ENCODE results near the gene DTNB. TPM values are rescaled to one million over a fixed set of nuclear protein-coding genes. Genes with fewer than 3 reads are reported as not detected.

The DTNB gene
- total and polyA plus RNA-seq, 2 of the 4 experiments (the other 2 are of a cell fraction) = 3.8 to 5.3 TPM

- no peak overlapping the region for H3K23ac ChIP-seq (ENCODE audit: low read depth, low read length)
- WGBS, 2 experiments (ENCODE audit: extremely low coverage in 2 of 2, insufficient read length in 1 of 2) = no CpG with 5 or more reads among the region's 1 CpG
- no peak overlapping the region for H3K56ac ChIP-seq (ENCODE audit: extremely low read depth, insufficient read depth, low read length)
- no peak overlapping the region for H3K4me2 ChIP-seq (ENCODE audit: low read depth, low read length)
- H3K9ac ChIP-seq (ENCODE audit: low read depth, low read length) = no peak overlapping the region
- no peaks in the 10 kb centered on the region for H3K4me1 ChIP-seq (ENCODE audit: control insufficient read depth, insufficient read depth, low read length)
- H2BK120ac ChIP-seq (ENCODE audit: low read depth, low read length) = no peak overlapping the region
- ChIA-PET POLR2A (ENCODE audit: unreplicated experiment) (no interaction called here), CTCF (interaction anchor here (0.7 kb wide), 1 partner anchor 944 kb away, joined by 3 read pairs; no protein-coding TSS in a partner anchor)
- no peaks in the 10 kb centered on the region for H3K79me1 ChIP-seq (ENCODE audit: low read depth in 1 of 2, low read length in 2 of 2)
- in situ Hi-C loops (cut with MboI; ENCODE audit: low sequenced_read_pairs) (no loop called here), dilution Hi-C loops (cut with HindIII; ENCODE audit: low sequenced_read_pairs, unreplicated experiment) (no loop called here), intact Hi-C loops (cut with micrococcal nuclease) (loop anchor here (1.0 to 10.0 kb wide), 3 partner anchors 225 to 313 kb away; no protein-coding TSS in a partner anchor)
- BruUV-seq (replicated peaks) = no TSS peak
- H4K8ac ChIP-seq (ENCODE audit: low read depth in 2 of 2, low read length in 2 of 2) = no peak overlapping the region
- H3K4me3 ChIP-seq (ENCODE audit: insufficient read depth, low read depth, low read length) = no peak overlapping the region
- H2AK9ac ChIP-seq (replicated peaks; ENCODE audit: low read depth, low read length, poor library complexity) = no peak overlapping the region
- H2BK15ac ChIP-seq (ENCODE audit: low read depth, low read length) = no peak overlapping the region
- no peak overlapping the region for H2AK5ac ChIP-seq (ENCODE audit: low read depth, low read length)
- H2BK20ac ChIP-seq (ENCODE audit: low read depth, low read length) = no peak overlapping the region
- H3K9me1 ChIP-seq (ENCODE audit: insufficient read depth, low read length) = no peaks in the 10 kb centered on the region
- DNase-seq = peak; percentile 65
- ATAC-seq (ENCODE audit: low read depth) = peak; percentile 81
- H3K27ac ChIP-seq (ENCODE audit: insufficient read depth, low read length) = no peak overlapping the region
- H3K4ac ChIP-seq (ENCODE audit: low read depth, low read length) = no peak overlapping the region
- no peak overlapping the region for H2AFZ ChIP-seq (replicated peaks; ENCODE audit: low read length, poor library complexity)
- no peak overlapping the region for H4K91ac ChIP-seq (ENCODE audit: insufficient read depth, low read depth, low read length)
- H4K20me1 ChIP-seq (ENCODE audit: insufficient read depth, low read length) = no peaks in the 10 kb centered on the region
- H3K9me3 ChIP-seq (ENCODE audit: control insufficient read depth, insufficient read depth, low read length) = no peaks in the 10 kb centered on the region
- H4K5ac ChIP-seq (ENCODE audit: low read depth, low read length) = no peak overlapping the region
- no peaks in the 10 kb centered on the region for H3K36me3 ChIP-seq (ENCODE audit: control insufficient read depth, insufficient read depth, low read length)
- no peak overlapping the region for H3K18ac ChIP-seq (ENCODE audit: low read depth, low read length)
- no peak for TF ChIP-seq FOS (IDR thresholded peaks at IDR 0.05; ENCODE audit: low read depth, low read length)
- peak; percentile 68 for TF ChIP-seq SMC3 (IDR thresholded peaks at IDR 0.05; ENCODE audit: low read depth, low read length)
- TF ChIP-seq, protein P1, sequence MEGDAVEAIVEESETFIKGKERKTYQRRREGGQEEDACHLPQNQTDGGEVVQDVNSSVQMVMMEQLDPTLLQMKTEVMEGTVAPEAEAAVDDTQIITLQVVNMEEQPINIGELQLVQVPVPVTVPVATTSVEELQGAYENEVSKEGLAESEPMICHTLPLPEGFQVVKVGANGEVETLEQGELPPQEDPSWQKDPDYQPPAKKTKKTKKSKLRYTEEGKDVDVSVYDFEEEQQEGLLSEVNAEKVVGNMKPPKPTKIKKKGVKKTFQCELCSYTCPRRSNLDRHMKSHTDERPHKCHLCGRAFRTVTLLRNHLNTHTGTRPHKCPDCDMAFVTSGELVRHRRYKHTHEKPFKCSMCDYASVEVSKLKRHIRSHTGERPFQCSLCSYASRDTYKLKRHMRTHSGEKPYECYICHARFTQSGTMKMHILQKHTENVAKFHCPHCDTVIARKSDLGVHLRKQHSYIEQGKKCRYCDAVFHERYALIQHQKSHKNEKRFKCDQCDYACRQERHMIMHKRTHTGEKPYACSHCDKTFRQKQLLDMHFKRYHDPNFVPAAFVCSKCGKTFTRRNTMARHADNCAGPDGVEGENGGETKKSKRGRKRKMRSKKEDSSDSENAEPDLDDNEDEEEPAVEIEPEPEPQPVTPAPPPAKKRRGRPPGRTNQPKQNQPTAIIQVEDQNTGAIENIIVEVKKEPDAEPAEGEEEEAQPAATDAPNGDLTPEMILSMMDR (conservative IDR thresholded peaks at IDR 0.05; ENCODE audit: low read depth, low read length) = peak; percentile 70
- TF ChIP-seq RCOR1 (IDR thresholded peaks at IDR 0.05; ENCODE audit: insufficient replicate concordance, low read length) = no peak
- TF ChIP-seq MXI1 (IDR thresholded peaks at IDR 0.05; ENCODE audit: borderline replicate concordance, low read depth, low read length) = no peak
- peak; percentile 63 for TF ChIP-seq RAD21 (IDR thresholded peaks at IDR 0.05; ENCODE audit: low read length)
- no peak overlapping the region for H2BK5ac ChIP-seq (ENCODE audit: low read depth, low read length, poor library complexity, severe bottlenecking)
- H3K27me3 ChIP-seq (ENCODE audit: control insufficient read depth, insufficient read depth, low read length) = no peaks in the 10 kb centered on the region
- H3K14ac ChIP-seq (replicated peaks; ENCODE audit: low read depth, low read length) = no peak overlapping the region
Measured at GRCh38 chr2:25567406-25567805, 106.0 kb downstream of the DTNB start.
